GM23338 (cell line): Measurements from ENCODE around the gene KAZN. TPM values are rescaled to one million over a fixed set of nuclear protein-coding genes. Genes with fewer than 3 reads are reported as not detected.

Experiments
- ATAC-seq: fragments of 200-7000 bp; cut with Tn5 transposase; 3 replicates; pipeline ENCODE4 v1.9.1; 2020
- DNase-seq: peaks from one replicate; pipeline ENCODE4 v3.0.0-alpha.2; 2015; ENCODE audit warnings: low spot score
- H2AFZ ChIP-seq: fragments of 200-600 bp; sonication (generic); 2 replicates; pipeline ENCODE4 v1.8.0; 2016; ENCODE audit warnings: antibody characterized with exemption, mild to moderate bottlenecking, moderate library complexity
- H3F3A ChIP-seq: fragments of 200-600 bp; sonication (generic); replicated peaks from 2 replicates; pipeline ENCODE4 v1.8.0; 2017; ENCODE audit warnings: antibody characterized with exemption, mixed run types, low read depth
- H3K27ac ChIP-seq: fragments of 200-600 bp; sonication (generic); 2 replicates; pipeline ENCODE4 v1.6.1; 2016; ENCODE audit warnings: low read depth
- H3K27me3 ChIP-seq: fragments of 200-600 bp; sonication (generic); 2 replicates; pipeline ENCODE4 v1.8.0; 2016; ENCODE audit warnings: mild to moderate bottlenecking, mixed run types, moderate library complexity; ENCODE audit not compliant: insufficient read depth
- H3K36me3 ChIP-seq: fragments of 200-600 bp; sonication (generic); 2 replicates; pipeline ENCODE4 v1.8.0; 2016; ENCODE audit warnings: mild to moderate bottlenecking; ENCODE audit not compliant: insufficient read depth
- H3K4me1 ChIP-seq: fragments of 200-600 bp; sonication (generic); 2 replicates; pipeline ENCODE4 v1.8.0; 2016; ENCODE audit warnings: mild to moderate bottlenecking, moderate library complexity; ENCODE audit not compliant: insufficient read depth
- H3K4me2 ChIP-seq: fragments of 200-600 bp; sonication (generic); 2 replicates; pipeline ENCODE4 v1.7.1; 2017; ENCODE audit warnings: mixed run types
- H3K4me3 ChIP-seq: fragments of 200-600 bp; sonication (generic); 2 replicates; pipeline ENCODE4 v1.6.1; 2016; ENCODE audit warnings: mixed run types
- H3K79me2 ChIP-seq: fragments of 200-600 bp; sonication (generic); replicated peaks from 2 replicates; pipeline ENCODE4 v1.8.0; 2017; ENCODE audit warnings: mild to moderate bottlenecking; ENCODE audit not compliant: insufficient read depth
- H3K9me2 ChIP-seq: fragments of 200-600 bp; sonication (generic); 2 replicates; pipeline ENCODE4 v1.8.0; 2017; ENCODE audit not compliant: insufficient read depth
- H4K20me1 ChIP-seq: fragments of 200-600 bp; sonication (generic); replicated peaks from 2 replicates; pipeline ENCODE4 v1.8.0; 2017; ENCODE audit warnings: mild to moderate bottlenecking; ENCODE audit not compliant: insufficient read depth
- H3K27ac Mint-ChIP-seq: 2 replicates; pipeline ENCODE4 v1.8.0; 2020; ENCODE audit warnings: inconsistent platforms, mild to moderate bottlenecking, moderate library complexity, mixed read lengths
- H3K27me3 Mint-ChIP-seq: 3 replicates; pipeline ENCODE4 v1.8.0; 2022; ENCODE audit warnings: low read depth, mild to moderate bottlenecking, moderate library complexity, mixed read lengths, inconsistent platforms; ENCODE audit not compliant: insufficient read depth, poor library complexity
- H3K36me3 Mint-ChIP-seq: 3 replicates; pipeline ENCODE4 v1.8.0; 2021; ENCODE audit warnings: low read depth, mild to moderate bottlenecking, inconsistent platforms, moderate library complexity, mixed read lengths
- H3K4me1 Mint-ChIP-seq: 3 replicates; pipeline ENCODE4 v1.8.0; 2020; ENCODE audit warnings: mild to moderate bottlenecking, inconsistent platforms, mixed read lengths
- H3K4me3 Mint-ChIP-seq: 3 replicates; pipeline ENCODE4 v1.8.0; 2021; ENCODE audit warnings: moderate library complexity, mild to moderate bottlenecking, inconsistent platforms, mixed read lengths
- H3K9me3 Mint-ChIP-seq: 3 replicates; pipeline ENCODE4 v1.8.0; 2020; ENCODE audit warnings: moderate library complexity, mild to moderate bottlenecking, inconsistent platforms, mixed read lengths
- CTCF ChIP-seq, 2 experiments: fragments of 200-600 bp in 1 of 2; sonication (generic) in 1 of 2; conservative IDR thresholded peaks; 2 replicates each; pipeline versions ENCODE4 v1.5.1 to v1.6.1; 2016 to 2017; ENCODE audit warnings: antibody characterized with exemption in 2 of 2, low read depth in 2 of 2, mild to moderate bottlenecking in 2 of 2, moderate library complexity in 1 of 2
- ETS1 ChIP-seq: IDR thresholded peaks from 2 replicates; pipeline ENCODE4 v1.6.1; 2016; ENCODE audit warnings: antibody characterized with exemption
- EZH2 ChIP-seq: fragments of 200-600 bp; sonication (generic); IDR thresholded peaks from one replicate; pipeline ENCODE4 v1.8.0; 2017; ENCODE audit warnings: antibody characterized with exemption, mild to moderate bottlenecking, low read depth; ENCODE audit not compliant: unreplicated experiment
- NANOG ChIP-seq: IDR thresholded peaks from 2 replicates; pipeline ENCODE4 v1.6.1; 2016; ENCODE audit warnings: antibody characterized with exemption, borderline replicate concordance
- POLR2AphosphoS5 ChIP-seq: IDR thresholded peaks from 2 replicates; pipeline ENCODE4 v1.6.1; 2016; ENCODE audit warnings: antibody characterized with exemption, low read depth
- REST ChIP-seq: IDR thresholded peaks from one replicate; pipeline ENCODE4 v1.6.1; 2018; ENCODE audit warnings: antibody characterized with exemption; ENCODE audit not compliant: unreplicated experiment
- ZNF114 ChIP-seq: fragments of 250-450 bp; sonication (Bioruptor Pico); IDR thresholded peaks from 2 replicates; pipeline ENCODE4 v1.5.0; 2020; ENCODE audit warnings: mild to moderate bottlenecking, moderate library complexity
- ZNF462 ChIP-seq: fragments of 250-450 bp; sonication (Bioruptor Pico); IDR thresholded peaks from 2 replicates; pipeline ENCODE4 v1.5.0; 2020; ENCODE audit warnings: mild to moderate bottlenecking, moderate library complexity
- polyA plus RNA-seq: library from polyadenylated mRNA; unstranded; fragments of >200 nt; fragmentation: Nextera tagmentation; extraction: Ambion mirVana; gene quantifications from 2 replicates; pipeline ENCODE4 v1.2.1, GENCODE V29; 2016
- total RNA-seq: library from RNA; depleted of rRNA; stranded (reverse); fragments of >200 nt; shearing (Covaris generic); gene quantifications from 2 replicates; pipeline ENCODE4 v1.2.3, GENCODE V29; 2014

The KAZN gene
- total and polyA plus RNA-seq, 2 experiments from 2014 or later = 9.9 to 15.0 TPM

GRCh38 chr1:14996133-14997050 is 397.9 kb downstream of the KAZN start:
- Histone ChIP-seq H3F3A (no peaks in the 10 kb centered on the region), H3K27ac (no peak overlapping the region), H3K9me2 (no peaks in the 10 kb centered on the region), H3K4me2 (no peak overlapping the region), H3K27me3 (no peaks in the 10 kb centered on the region), H3K4me1 (no peaks in the 10 kb centered on the region), H3K4me3 (no peak overlapping the region), H3K79me2 (no peaks in the 10 kb centered on the region), H2AFZ (no peak overlapping the region), H3K36me3 (no peaks in the 10 kb centered on the region), H4K20me1 (no peaks in the 10 kb centered on the region; the same call in 1 of the 2 replicates)
- Mint-ChIP-seq H3K27ac (no peak overlapping the region), H3K4me1 (peaks cover 8% of the 10 kb centered on the region), H3K36me3 (no peaks in the 10 kb centered on the region), H3K4me3 (no peak overlapping the region), H3K9me3 (no peaks in the 10 kb centered on the region), H3K27me3 (peaks cover 4% of the 10 kb centered on the region)
- no peak for TF ChIP-seq ZNF114 (CRISPR knock-in tag)
- TF ChIP-seq CTCF (conservative IDR thresholded peaks at IDR 0.05; ENCODE audit: low read depth in 2 of 2) = no peak
- TF ChIP-seq EZH2 = no peak
- TF ChIP-seq POLR2AphosphoS5 = no peak
- TF ChIP-seq ETS1 = no peak
- no peak for TF ChIP-seq NANOG
- TF ChIP-seq ZNF462 (CRISPR knock-in tag) = no peak
- no peak for TF ChIP-seq REST
- DNase-seq (no peak), ATAC-seq (peak; percentile 44)
